WERI-Rb-1 (cell line): Measurements from ENCODE around the gene PDZRN4.
A peak's percentile ranks its signal among the peaks of the same experiment; 100 is the strongest.
"Not testable (repeated sequence)": the region's sequence is repeated elsewhere in the genome, so short reads cannot be mapped to it uniquely, and the experiment has no call there.

Experiments used
- DNase-seq: peaks from one replicate; pipeline ENCODE4 v3.0.0-alpha.2; 2020
- H3K27ac ChIP-seq: fragments of 250-450 bp; sonication (Bioruptor Pico); 2 replicates; pipeline ENCODE4 v1.5.1; 2020; ENCODE audit warnings: mild to moderate bottlenecking, moderate library complexity
- H3K27me3 ChIP-seq: fragments of 250-450 bp; sonication (Bioruptor Pico); 2 replicates; pipeline ENCODE4 v1.5.1; 2021; ENCODE audit warnings: mild to moderate bottlenecking, low read depth, moderate library complexity; ENCODE audit not compliant: insufficient read depth, severe bottlenecking
- H3K36me3 ChIP-seq: fragments of 250-450 bp; sonication (Bioruptor Pico); 2 replicates; pipeline ENCODE4 v1.5.1; 2020; ENCODE audit warnings: mild to moderate bottlenecking, moderate library complexity
- H3K4me3 ChIP-seq: 2 replicates; pipeline ENCODE4 v1.5.1; 2011; ENCODE audit warnings: low read depth, mild to moderate bottlenecking, control low read depth, low read length
- H3K9me3 ChIP-seq: fragments of 250-450 bp; sonication (Bioruptor Pico); 2 replicates; pipeline ENCODE4 v1.5.1; 2021; ENCODE audit warnings: mild to moderate bottlenecking, moderate library complexity; ENCODE audit not compliant: severe bottlenecking
- CTCF ChIP-seq: IDR thresholded peaks from 2 replicates; pipeline ENCODE4 v1.5.1; 2011; ENCODE audit warnings: low read depth, mild to moderate bottlenecking, control low read depth, inconsistent platforms, low read length

The PDZRN4 gene

GRCh38 chr12:41277100-41277945 lies 89.2 kb downstream of the PDZRN4 start:
- TF ChIP-seq CTCF, result peak; percentile 52
- DNase-seq, result peak; percentile 78
- peak overlapping the region; percentile 66 for H3K27ac ChIP-seq
- H3K9me3 ChIP-seq, result no peaks in the 10 kb centered on the region
- no peaks in the 10 kb centered on the region for H3K36me3 ChIP-seq
- H3K27me3 ChIP-seq, result no peaks in the 10 kb centered on the region
- H3K4me3 ChIP-seq, result peak overlapping the region; percentile 33

GRCh38 chr12:41277946-41278267 lies 89.8 kb downstream of the PDZRN4 start:
- H3K27ac ChIP-seq, result peak overlapping the region; percentile 66
- TF ChIP-seq CTCF, result no peak
- no peak for DNase-seq
- no peaks in the 10 kb centered on the region for H3K27me3 ChIP-seq
- no peaks in the 10 kb centered on the region for H3K36me3 ChIP-seq
- peaks cover 2% of the 10 kb centered on the region for H3K9me3 ChIP-seq
- peak overlapping the region; percentile 33 for H3K4me3 ChIP-seq

- peak; percentile 6 for DNase-seq
- not testable (repeated sequence) for H3K36me3 ChIP-seq, H3K27ac ChIP-seq, H3K9me3 ChIP-seq, H3K27me3 ChIP-seq, H3K4me3 ChIP-seq
Observed at GRCh38 chr12:41280341-41281095, 92.4 kb downstream of the PDZRN4 start.

GRCh38 chr12:41285470-41285869 lies 97.3 kb downstream of the PDZRN4 start:
- not testable (repeated sequence) for H3K4me3 ChIP-seq, H3K27me3 ChIP-seq, DNase-seq, H3K9me3 ChIP-seq, H3K27ac ChIP-seq, H3K36me3 ChIP-seq

- H3K36me3 ChIP-seq, result no peaks in the 10 kb centered on the region
- no peak overlapping the region for H3K27ac ChIP-seq
- peaks cover 2% of the 10 kb centered on the region for H3K9me3 ChIP-seq
- H3K27me3 ChIP-seq, result no peaks in the 10 kb centered on the region
- H3K4me3 ChIP-seq, result no peak overlapping the region
- TF ChIP-seq CTCF, result no peak
- no peak for DNase-seq
Observed at GRCh38 chr12:41286426-41286825, 98.3 kb downstream of the PDZRN4 start.

- no peak for DNase-seq
- H3K9me3 ChIP-seq, result peaks cover 2% of the 10 kb centered on the region
- H3K4me3 ChIP-seq, result no peak overlapping the region
- no peak for TF ChIP-seq CTCF
- no peaks in the 10 kb centered on the region for H3K27me3 ChIP-seq
- H3K27ac ChIP-seq, result no peak overlapping the region
- H3K36me3 ChIP-seq, result no peaks in the 10 kb centered on the region
Observed at GRCh38 chr12:41287500-41288141, 99.5 kb downstream of the PDZRN4 start.
